IPS-18c (cell line): ENCODE measurements around the gene COX8C.
"Not testable (repeated sequence)": the region's sequence is repeated elsewhere in the genome, so short reads cannot be mapped to it uniquely, and the experiment has no call there.

Experiments used
- H3K4me3 ChIP-seq: 2 replicates; pipeline ENCODE4 v1.7.0; 2013; ENCODE audit warnings: low read depth, mild to moderate bottlenecking, low read length, moderate library complexity; ENCODE audit not compliant: insufficient read depth
- H3K9me3 ChIP-seq: one replicate; pipeline ENCODE4 v1.6.1; 2013; ENCODE audit warnings: mild to moderate bottlenecking, low read length, moderate library complexity; ENCODE audit not compliant: control insufficient read depth, insufficient read depth

The COX8C gene

GRCh38 chr14:93337143-93337753 is 9.7 kb upstream of the COX8C start:
- Histone ChIP-seq H3K9me3 (peaks cover 21% of the 10 kb centered on the region), H3K4me3 (no peak overlapping the region; the same call in 1 of the 2 replicates)

GRCh38 chr14:93337884-93338283 is 9.1 kb upstream of the COX8C start:
- Histone ChIP-seq H3K4me3 (no peak overlapping the region), H3K9me3 (peaks cover 22% of the 10 kb centered on the region)

- H3K9me3 ChIP-seq: peaks cover 16% of the 10 kb centered on the region
- no peak overlapping the region for H3K4me3 ChIP-seq
Observed at GRCh38 chr14:93343266-93343665, 3.7 kb upstream of the COX8C start.

GRCh38 chr14:93343797-93344196 is 3.2 kb upstream of the COX8C start:
- Histone ChIP-seq H3K4me3 (no peak overlapping the region), H3K9me3 (peaks cover 16% of the 10 kb centered on the region)

- Histone ChIP-seq H3K4me3 (no peak overlapping the region), H3K9me3 (no peaks in the 10 kb centered on the region)
Observed at GRCh38 chr14:93347850-93348249, 868 bp downstream of the COX8C start.

- Histone ChIP-seq H3K9me3 (no peaks in the 10 kb centered on the region), H3K4me3 (no peak overlapping the region)
Observed at GRCh38 chr14:93348292-93348691, 1.3 kb downstream of the COX8C start.

GRCh38 chr14:93354873-93355272 is 7.9 kb downstream of the COX8C start:
- not testable (repeated sequence) for H3K4me3 ChIP-seq

GRCh38 chr14:93368996-93369712 is 22.2 kb downstream of the COX8C start:
- no peaks in the 10 kb centered on the region for H3K9me3 ChIP-seq
- H3K4me3 ChIP-seq: no peak overlapping the region

More at GRCh38 chr14:93354873-93355272, 7.9 kb downstream of the COX8C start:
- H3K9me3 ChIP-seq: not testable (repeated sequence)

GRCh38 chr14:93369713-93370266 is 22.8 kb downstream of the COX8C start:
- Histone ChIP-seq H3K9me3 (no peaks in the 10 kb centered on the region), H3K4me3 (no peak overlapping the region)

- H3K4me3 ChIP-seq: no peak overlapping the region
- no peaks in the 10 kb centered on the region for H3K9me3 ChIP-seq
Observed at GRCh38 chr14:93375673-93376156, 28.7 kb downstream of the COX8C start.

GRCh38 chr14:93379831-93380230 is 32.8 kb downstream of the COX8C start:
- Histone ChIP-seq H3K9me3 (no peaks in the 10 kb centered on the region), H3K4me3 (no peak overlapping the region)

- Histone ChIP-seq H3K9me3 (no peaks in the 10 kb centered on the region), H3K4me3 (no peak overlapping the region)
Observed at GRCh38 chr14:93381644-93382043, 34.7 kb downstream of the COX8C start.

- H3K9me3 ChIP-seq, H3K4me3 ChIP-seq: not testable (repeated sequence)
Observed at GRCh38 chr14:93384256-93384655, 37.3 kb downstream of the COX8C start.

- no peak overlapping the region for H3K4me3 ChIP-seq
- H3K9me3 ChIP-seq: no peaks in the 10 kb centered on the region
Observed at GRCh38 chr14:93395231-93395630, 48.2 kb downstream of the COX8C start.

GRCh38 chr14:93396456-93396855 is 49.5 kb downstream of the COX8C start:
- H3K4me3 ChIP-seq: no peak overlapping the region
- H3K9me3 ChIP-seq: no peaks in the 10 kb centered on the region
